ENCODE measurements around the gene MORC2.

Gene MORC2

GRCh38 chr22:30918761-30919160, 49.8 kb downstream of the MORC2 start:
- DNase-seq = no peak

DNA sequence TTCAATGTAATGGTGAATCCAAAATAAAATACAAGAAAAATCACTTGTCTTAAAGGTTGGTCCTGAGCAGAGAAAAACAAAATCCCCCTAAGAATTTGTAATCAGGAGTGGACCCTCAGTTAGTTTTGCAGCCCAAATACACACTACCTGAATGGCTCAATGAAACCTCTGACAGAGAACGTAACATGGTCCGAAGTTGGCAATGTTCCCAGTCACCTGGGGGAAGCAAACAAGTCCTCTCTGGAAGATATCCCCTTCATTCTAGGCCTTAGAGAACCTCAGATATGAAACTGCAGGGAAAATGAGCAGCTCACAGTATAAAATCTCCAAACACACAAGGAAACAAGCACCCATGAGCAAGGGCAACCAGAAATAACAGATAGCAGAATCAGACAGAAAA, 58.2 kb downstream of the MORC2 start:
- DNase-seq = no peak

DNA sequence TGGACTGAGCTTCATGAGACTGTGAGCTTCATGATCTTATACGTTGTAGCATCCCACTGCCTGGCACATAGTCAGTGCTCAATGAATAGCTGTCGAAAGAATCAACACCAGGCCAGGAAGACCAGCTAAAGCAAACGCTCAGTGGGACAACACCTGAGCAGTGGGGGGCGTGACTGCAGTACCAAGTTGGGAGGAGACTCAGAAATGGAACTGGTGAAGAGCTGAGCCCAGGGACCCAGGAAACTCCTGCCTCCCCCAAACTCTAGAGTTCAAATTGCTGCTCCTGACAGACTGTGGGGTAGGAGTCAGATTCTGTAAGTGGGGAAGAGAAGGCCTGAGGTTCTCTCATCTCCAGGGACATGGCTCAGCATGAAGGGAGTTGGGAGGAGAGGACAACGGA, 59.3 kb downstream of the MORC2 start:
- DNase-seq = no peak

DNA sequence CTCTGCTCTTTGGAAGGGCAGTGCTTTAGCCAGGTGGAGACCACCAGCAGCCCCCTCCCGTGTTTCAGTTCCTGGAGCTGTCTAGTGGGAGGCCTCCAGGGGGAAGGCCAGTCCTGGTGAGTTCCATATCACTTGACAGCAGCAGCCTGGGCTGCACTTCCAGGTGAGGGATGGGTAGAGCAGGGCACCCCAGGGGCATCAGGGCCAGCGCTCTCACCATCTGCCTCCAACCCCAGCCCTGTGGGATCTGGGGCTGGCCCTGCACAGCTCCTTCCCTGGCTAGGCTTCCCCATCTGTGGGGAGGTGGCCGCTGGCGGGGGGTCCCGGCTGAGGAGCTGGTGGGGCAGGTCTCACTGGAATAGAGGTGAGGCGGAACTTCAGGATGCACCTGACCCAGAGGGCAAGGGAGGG, 60.5 kb downstream of the MORC2 start:
- no peak for DNase-seq

- DNase-seq = no peak
Measured at GRCh38 chr22:30906946-30907345, 61.6 kb downstream of the MORC2 start.

- DNase-seq = no peak
Measured at GRCh38 chr22:30906411-30906810, 62.2 kb downstream of the MORC2 start.

DNA sequence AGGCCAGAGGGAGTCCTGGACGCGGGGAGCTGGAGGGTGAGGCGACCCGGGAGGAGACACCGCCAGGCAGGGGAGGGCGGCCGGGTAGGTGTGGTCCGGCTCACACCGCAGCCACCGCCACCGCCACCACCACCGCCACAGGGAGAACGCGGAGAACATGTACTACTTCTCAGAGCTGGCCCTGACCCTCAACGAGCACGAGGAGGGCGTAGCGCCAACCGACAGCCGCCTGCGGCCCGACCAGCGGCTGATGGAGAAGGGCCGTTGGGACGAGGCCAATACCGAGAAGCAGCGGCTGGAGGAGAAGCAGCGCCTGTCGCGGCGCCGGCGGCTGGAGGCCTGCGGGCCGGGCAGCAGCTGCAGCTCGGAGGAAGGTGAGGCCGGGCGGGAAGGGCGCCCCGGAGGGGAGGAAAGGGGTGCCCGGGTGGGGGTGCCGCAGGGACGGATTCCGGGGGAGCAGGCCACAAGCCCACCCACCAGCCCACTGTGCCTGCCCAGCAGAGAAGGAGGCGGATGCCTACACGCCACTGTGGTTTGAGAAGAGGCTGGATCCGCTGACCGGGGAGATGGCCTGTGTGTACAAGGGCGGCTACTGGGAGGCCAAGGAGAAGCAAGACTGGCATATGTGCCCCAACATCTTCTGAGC, 62.8 kb downstream of the MORC2 start:
- no peak for DNase-seq

- no peak for DNase-seq
Measured at GRCh38 chr22:30903876-30904460, 64.6 kb downstream of the MORC2 start.

GRCh38 chr22:30902496-30903357, 65.8 kb downstream of the MORC2 start:
- no peak for DNase-seq

- no peak for DNase-seq
Measured at GRCh38 chr22:30894371-30894740, 74.2 kb downstream of the MORC2 start.

GRCh38 chr22:30893434-30894370, 74.9 kb downstream of the MORC2 start:
- DNase-seq = no peak

- no peak for DNase-seq
Measured at GRCh38 chr22:30892731-30893221, 75.8 kb downstream of the MORC2 start.

DNA sequence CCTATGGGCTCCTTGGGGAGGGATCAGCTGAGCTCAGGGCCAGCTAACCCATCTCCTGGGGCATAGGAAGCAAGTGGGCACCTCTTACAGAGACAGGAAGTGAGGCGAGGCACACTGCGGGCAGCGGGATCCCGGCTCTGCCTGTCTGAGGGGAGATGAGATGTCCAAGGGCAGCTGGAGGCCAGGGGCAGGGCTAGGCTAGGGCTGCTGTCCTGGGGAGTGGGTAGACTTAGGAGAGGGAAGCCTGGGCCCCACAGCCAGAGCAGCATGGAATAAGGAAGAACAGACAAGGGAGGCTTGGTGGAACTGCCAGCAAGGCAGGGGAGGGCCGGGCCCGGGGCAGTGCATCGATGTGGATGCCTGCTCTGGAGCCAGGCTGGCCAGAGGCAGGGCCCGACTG, 76.3 kb downstream of the MORC2 start:
- DNase-seq = no peak

DNA sequence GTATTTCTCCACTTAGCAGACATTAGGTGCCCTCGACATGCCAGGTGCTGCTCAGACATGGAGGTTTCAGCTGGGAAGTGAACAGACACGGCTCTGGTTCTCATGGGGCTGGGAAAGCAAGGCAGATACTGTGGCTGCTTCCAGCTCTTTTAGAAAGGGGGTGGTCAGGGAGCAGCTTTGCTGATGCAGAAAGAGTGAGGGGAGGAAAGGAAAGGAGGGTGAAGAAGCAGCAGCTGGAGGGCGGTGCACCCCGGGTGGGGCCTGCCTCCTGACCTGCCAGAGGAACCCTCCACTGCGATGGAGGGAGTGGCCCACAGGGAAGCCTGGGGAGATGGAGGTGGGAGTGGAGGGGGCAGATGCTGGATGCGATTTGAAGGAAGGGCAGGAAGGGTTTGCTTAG, 76.8 kb downstream of the MORC2 start:
- DNase-seq = no peak

GRCh38 chr22:30891443-30891755, 77.2 kb downstream of the MORC2 start:
- DNase-seq = no peak

- no peak for DNase-seq
Measured at GRCh38 chr22:30890686-30891442, 77.7 kb downstream of the MORC2 start.

GRCh38 chr22:30889996-30890480, 78.5 kb downstream of the MORC2 start:
- no peak for DNase-seq

- no peak for DNase-seq
Measured at GRCh38 chr22:30889268-30889995, 79.1 kb downstream of the MORC2 start.

DNA sequence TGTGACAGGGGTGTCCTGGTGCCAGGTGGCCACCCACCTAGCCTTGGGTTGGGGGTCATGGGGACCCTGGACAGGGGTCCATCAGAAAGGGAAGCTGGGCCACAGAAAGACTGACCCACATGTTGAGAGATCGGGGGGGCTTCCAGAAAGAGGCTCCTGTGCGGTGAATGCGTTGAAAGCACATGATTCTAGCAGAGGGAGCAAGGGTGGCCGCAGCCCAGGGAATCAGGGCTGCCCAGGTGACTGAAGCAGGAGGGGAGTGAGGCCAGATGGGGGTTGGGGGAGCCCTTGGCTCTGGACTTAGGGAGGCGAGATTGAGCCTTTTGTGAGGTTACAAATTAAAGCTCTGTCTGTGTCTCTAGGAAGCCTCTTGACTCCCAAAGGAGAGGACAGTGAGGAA, 80.7 kb downstream of the MORC2 start:
- no peak for DNase-seq

GRCh38 chr22:30887453-30887852, 81.1 kb downstream of the MORC2 start:
- no peak for DNase-seq

- no peak for DNase-seq
Measured at GRCh38 chr22:30885591-30885990, 83.0 kb downstream of the MORC2 start.

All from NCI-H2227 treated with DMSO at 0.1 percent for 48 hours (cell line).